Measurements from ENCODE around the gene CACNA1C.

DNA sequence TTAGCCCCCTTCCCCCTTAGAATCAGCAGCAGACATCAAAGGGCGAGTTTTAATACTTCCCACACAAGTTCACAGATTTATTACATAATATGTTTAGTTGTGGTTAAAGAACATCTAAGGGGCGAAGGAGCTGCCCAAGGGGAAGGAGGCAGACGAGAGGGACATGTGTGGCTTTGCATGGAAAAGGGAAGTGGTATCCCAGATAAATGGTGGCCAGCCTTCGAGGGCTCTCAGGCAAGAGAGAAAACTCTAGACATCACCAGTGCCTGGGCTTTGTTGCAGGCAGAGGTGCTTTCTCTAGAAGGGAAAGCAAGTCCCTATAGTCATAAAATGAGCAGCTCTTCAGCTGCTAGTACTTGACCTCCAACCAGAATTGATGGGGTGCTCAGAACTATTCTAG, 121.2 kb downstream of the CACNA1C start:
- TF ChIP-seq, protein P1, sequence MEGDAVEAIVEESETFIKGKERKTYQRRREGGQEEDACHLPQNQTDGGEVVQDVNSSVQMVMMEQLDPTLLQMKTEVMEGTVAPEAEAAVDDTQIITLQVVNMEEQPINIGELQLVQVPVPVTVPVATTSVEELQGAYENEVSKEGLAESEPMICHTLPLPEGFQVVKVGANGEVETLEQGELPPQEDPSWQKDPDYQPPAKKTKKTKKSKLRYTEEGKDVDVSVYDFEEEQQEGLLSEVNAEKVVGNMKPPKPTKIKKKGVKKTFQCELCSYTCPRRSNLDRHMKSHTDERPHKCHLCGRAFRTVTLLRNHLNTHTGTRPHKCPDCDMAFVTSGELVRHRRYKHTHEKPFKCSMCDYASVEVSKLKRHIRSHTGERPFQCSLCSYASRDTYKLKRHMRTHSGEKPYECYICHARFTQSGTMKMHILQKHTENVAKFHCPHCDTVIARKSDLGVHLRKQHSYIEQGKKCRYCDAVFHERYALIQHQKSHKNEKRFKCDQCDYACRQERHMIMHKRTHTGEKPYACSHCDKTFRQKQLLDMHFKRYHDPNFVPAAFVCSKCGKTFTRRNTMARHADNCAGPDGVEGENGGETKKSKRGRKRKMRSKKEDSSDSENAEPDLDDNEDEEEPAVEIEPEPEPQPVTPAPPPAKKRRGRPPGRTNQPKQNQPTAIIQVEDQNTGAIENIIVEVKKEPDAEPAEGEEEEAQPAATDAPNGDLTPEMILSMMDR (IDR thresholded peaks at IDR 0.05): no peak
- no peak for TF ChIP-seq POLR2A (IDR thresholded peaks at IDR 0.05)
